H1 (cell line): ENCODE results near the gene SLC6A8. TPM values are rescaled to one million over a fixed set of nuclear protein-coding genes. Genes with fewer than 3 reads are reported as not detected.

Source experiments
- CTCF ChIA-PET: fragments of 300-600 bp; sonication (Branson Sonifier 250); formaldehyde crosslinking; loops from one replicate; lab custom pipeline; 2021; ENCODE audit not compliant: partially characterized antibody; lab: Charles Lee
- POLR2A ChIA-PET: fragments of 300-600 bp; sonication (Branson Sonifier 250); formaldehyde crosslinking; loops from one replicate; lab custom pipeline; 2021; ENCODE audit warnings: inconsistent platforms; ENCODE audit not compliant: partially characterized antibody; lab: Charles Lee
- DNase-seq, 2 experiments: peaks; one replicate each; pipeline versions ENCODE4 v3.0.0 to v3.0.0-alpha.2; 2010 to 2022; ENCODE audit warnings: low spot score in 2 of 2, low read depth in 1 of 2, mixed read lengths in 1 of 2
- FAIRE-seq: peaks from 2 replicates; lab custom pipeline; 2011; peaks lifted over from hg19 to GRCh38; lab: Jason Lieb, UNC
- H2AFZ ChIP-seq: 2 replicates; pipeline ENCODE4 v1.8.1; 2012; ENCODE audit warnings: low read length, inconsistent platforms
- H2AK5ac ChIP-seq: 2 replicates; pipeline ENCODE4 v1.6.1; 2013; ENCODE audit warnings: low read depth, low read length
- H2BK120ac ChIP-seq: replicated peaks from 2 replicates; pipeline ENCODE3; 2013; ENCODE audit warnings: low read depth, low read length, inconsistent platforms
- H2BK12ac ChIP-seq: 2 replicates; pipeline ENCODE4 v1.6.1; 2013; ENCODE audit warnings: low read depth, low read length
- H2BK15ac ChIP-seq: 2 replicates; pipeline ENCODE4 v1.6.1; 2013; ENCODE audit warnings: low read length
- H2BK20ac ChIP-seq: 2 replicates; pipeline ENCODE4 v1.6.1; 2013; ENCODE audit warnings: low read length
- H2BK5ac ChIP-seq: 2 replicates; pipeline ENCODE4 v1.6.1; 2013; ENCODE audit warnings: low read depth, low read length
- H3K14ac ChIP-seq: 2 replicates; pipeline ENCODE4 v1.6.1; 2013; ENCODE audit warnings: inconsistent platforms; ENCODE audit not compliant: insufficient read length
- H3K18ac ChIP-seq: 2 replicates; pipeline ENCODE4 v1.6.1; 2013; ENCODE audit warnings: low read length; ENCODE audit errors: extremely low read depth
- H3K23ac ChIP-seq: 2 replicates; pipeline ENCODE4 v1.6.1; 2013; ENCODE audit warnings: inconsistent platforms; ENCODE audit not compliant: insufficient read length
- H3K23me2 ChIP-seq: 2 replicates; pipeline ENCODE4 v1.6.1; 2013; ENCODE audit warnings: low read depth, low read length
- H3K27ac ChIP-seq: 2 replicates; pipeline ENCODE4 v1.6.1; 2011; ENCODE audit warnings: low read depth, low read length, inconsistent platforms
- H3K27me3 ChIP-seq, 4 experiments: replicated peaks in 1 of 4; 1 replicate in 1 of 4; 2 replicates in 3 of 4; pipeline versions ENCODE4 v1.6.1 to v1.8.1; 2011 to 2013; ENCODE audit warnings: low read length in 3 of 4, mild to moderate bottlenecking in 3 of 4, inconsistent platforms in 2 of 4, mixed read lengths in 2 of 4, moderate library complexity in 1 of 4; ENCODE audit not compliant: control insufficient read depth in 3 of 4, insufficient read depth in 3 of 4; ENCODE audit errors: extremely low read depth in 1 of 4
- H3K36me3 ChIP-seq, 4 experiments: 2 replicates each; pipeline versions ENCODE4 v1.6.1 to v1.8.1; 2011 to 2013; ENCODE audit warnings: mild to moderate bottlenecking in 4 of 4, low read length in 3 of 4, moderate library complexity in 2 of 4, control low read depth in 1 of 4, inconsistent platforms in 1 of 4; ENCODE audit not compliant: insufficient read depth in 4 of 4, control insufficient read depth in 2 of 4
- H3K4ac ChIP-seq: replicated peaks from 2 replicates; pipeline ENCODE3; 2013; ENCODE audit warnings: low read length, low read depth, mixed read lengths, inconsistent platforms; ENCODE audit not compliant: insufficient read length
- H3K4me1 ChIP-seq, 4 experiments: replicated peaks in 1 of 4; 1 replicate in 1 of 4; 2 replicates in 3 of 4; pipeline versions ENCODE4 v1.6.1 to v1.8.1; 2011 to 2013; ENCODE audit warnings: low read length in 3 of 4, inconsistent platforms in 2 of 4, mixed read lengths in 1 of 4; ENCODE audit not compliant: insufficient read depth in 4 of 4, control insufficient read depth in 3 of 4
- H3K4me2 ChIP-seq, 2 experiments: 2 replicates each; pipeline versions ENCODE4 v1.6.1 to v1.8.1; 2011 to 2013; ENCODE audit warnings: low read depth in 2 of 2, low read length in 2 of 2, control low read depth in 1 of 2, inconsistent platforms in 1 of 2, mild to moderate bottlenecking in 1 of 2; ENCODE audit not compliant: insufficient read depth in 1 of 2
- H3K4me3 ChIP-seq, 4 experiments: fragments of 200-600, 300-600 bp in 1 of 4; sonication (generic), shearing (Covaris generic), sonication (Bioruptor Twin) in 1 of 4; 2 replicates each; pipeline versions ENCODE4 v1.5.1 to v1.8.1; 2011 to 2016; ENCODE audit warnings: low read length in 4 of 4, low read depth in 3 of 4, control low read depth in 2 of 4, inconsistent platforms in 2 of 4, mild to moderate bottlenecking in 2 of 4, mixed read lengths in 1 of 4, moderate library complexity in 1 of 4; ENCODE audit not compliant: insufficient read depth in 2 of 4; ENCODE audit errors: extremely low read depth in 1 of 4
- H3K56ac ChIP-seq: replicated peaks from 2 replicates; pipeline ENCODE3; 2013; ENCODE audit warnings: low read depth, mild to moderate bottlenecking, mixed read lengths, low read length, inconsistent platforms; ENCODE audit not compliant: insufficient read length
- H3K79me1 ChIP-seq: 2 replicates; pipeline ENCODE4 v1.6.1; 2013; ENCODE audit warnings: low read depth, low read length, control low read depth
- H3K79me2 ChIP-seq, 2 experiments: 2 replicates each; pipeline versions ENCODE4 v1.6.1 to v1.8.1; 2012 to 2013; ENCODE audit warnings: low read length in 2 of 2, mild to moderate bottlenecking in 2 of 2, inconsistent platforms in 1 of 2; ENCODE audit not compliant: insufficient read depth in 2 of 2, control insufficient read depth in 1 of 2
- H3K9ac ChIP-seq, 4 experiments: replicated peaks in 1 of 4; 1 replicate in 1 of 4; 2 replicates in 3 of 4; pipeline versions ENCODE4 v1.6.1 to v1.8.1; 2011 to 2013; ENCODE audit warnings: low read depth in 3 of 4, low read length in 3 of 4, control low read depth in 2 of 4, mild to moderate bottlenecking in 2 of 4, moderate library complexity in 2 of 4, inconsistent platforms in 1 of 4; ENCODE audit errors: extremely low read depth in 1 of 4
- H3K9me3 ChIP-seq, 2 experiments: 2 replicates each; pipeline versions ENCODE4 v1.6.1 to v1.8.1; 2012 to 2013; ENCODE audit warnings: mild to moderate bottlenecking in 2 of 2, moderate library complexity in 2 of 2, control low read depth in 1 of 2, inconsistent platforms in 1 of 2, low read depth in 1 of 2, low read length in 1 of 2, mixed read lengths in 1 of 2; ENCODE audit not compliant: insufficient read depth in 2 of 2
- H4K20me1 ChIP-seq, 2 experiments: replicated peaks in 1 of 2; 2 replicates each; pipeline versions ENCODE3 to v1.8.1; 2011 to 2013; ENCODE audit warnings: inconsistent platforms in 2 of 2, low read length in 2 of 2, mild to moderate bottlenecking in 1 of 2; ENCODE audit not compliant: insufficient read depth in 2 of 2, control insufficient read depth in 1 of 2
- H4K5ac ChIP-seq: 2 replicates; pipeline ENCODE4 v1.6.1; 2013; ENCODE audit warnings: low read length, low read depth, mixed read lengths, inconsistent platforms; ENCODE audit not compliant: insufficient read length
- H4K8ac ChIP-seq: 2 replicates; pipeline ENCODE4 v1.8.0; 2013; ENCODE audit warnings: mild to moderate bottlenecking, moderate library complexity, low read length, inconsistent platforms; ENCODE audit not compliant: insufficient read depth; ENCODE audit errors: extremely low read depth
- H4K91ac ChIP-seq: replicated peaks from 2 replicates; pipeline ENCODE3; 2013; ENCODE audit warnings: low read length, mixed read lengths, inconsistent platforms; ENCODE audit not compliant: insufficient read length
- ATF3 ChIP-seq: IDR thresholded peaks from 2 replicates; pipeline ENCODE4 v1.6.1; 2011; ENCODE audit warnings: low read depth, mild to moderate bottlenecking, low read length; ENCODE audit not compliant: insufficient read depth
- CBX8 ChIP-seq: fragments of 300-800, 300-1000 bp; sonication (generic); IDR thresholded peaks from 2 replicates; pipeline ENCODE4 v1.7.1; 2016; ENCODE audit warnings: low read depth, low read length, borderline replicate concordance
- CREB1 ChIP-seq: IDR thresholded peaks from 2 replicates; pipeline ENCODE4 v1.6.1; 2012; ENCODE audit warnings: inconsistent platforms
- JUN ChIP-seq: IDR thresholded peaks from 2 replicates; pipeline ENCODE4 v1.6.1; 2011; ENCODE audit warnings: low read depth, mild to moderate bottlenecking, improper control_type of control experiment, low read length
- NANOG ChIP-seq: IDR thresholded peaks from 2 replicates; pipeline ENCODE4 v1.6.1; 2011; ENCODE audit warnings: low read length, low read depth, mild to moderate bottlenecking, inconsistent platforms; ENCODE audit not compliant: insufficient read depth, poor library complexity, severe bottlenecking
- PHF8 ChIP-seq: fragments of 200-600 bp; sonication (generic); conservative IDR thresholded peaks from 2 replicates; pipeline ENCODE4 v1.7.1; 2012; ENCODE audit warnings: low read depth, mild to moderate bottlenecking, inconsistent platforms, low read length, moderate library complexity
- RNF2 ChIP-seq: fragments of 200-900, 300-1000 bp; sonication (generic); IDR thresholded peaks from 2 replicates; pipeline ENCODE4 v1.7.1; 2016; ENCODE audit warnings: borderline replicate concordance, low read depth, mild to moderate bottlenecking, antibody characterized with exemption, low read length; ENCODE audit not compliant: poor library complexity, severe bottlenecking; ENCODE audit errors: missing control alignments
- SIN3A ChIP-seq, 2 experiments: IDR thresholded peaks in 1 of 2; conservative IDR thresholded peaks in 1 of 2; 2 replicates each; pipeline ENCODE4 v1.6.1; 2011 to 2012; ENCODE audit warnings: low read length in 2 of 2, improper control_type of control experiment in 1 of 2, low read depth in 1 of 2, mild to moderate bottlenecking in 1 of 2
- SUZ12 ChIP-seq: fragments of 200-600 bp; sonication (generic); IDR thresholded peaks from 2 replicates; pipeline ENCODE4 v1.6.1; 2012; ENCODE audit warnings: mild to moderate bottlenecking, inconsistent platforms, low read length, moderate library complexity, mixed read lengths
- TAF1 ChIP-seq: IDR thresholded peaks from 2 replicates; pipeline ENCODE4 v1.6.1; 2011; ENCODE audit warnings: mild to moderate bottlenecking, low read depth, low read length
- TAF7 ChIP-seq: optimal IDR thresholded peaks from 2 replicates; pipeline ENCODE3; 2011; ENCODE audit warnings: low read depth, mild to moderate bottlenecking, inconsistent platforms, low read length, moderate library complexity, borderline replicate concordance
- TBP ChIP-seq: IDR thresholded peaks from 2 replicates; pipeline ENCODE4 v1.6.1; 2011; ENCODE audit warnings: low read depth, low read length, improper control_type of control experiment
- WGBS, 2 experiments: shearing (Covaris generic) in 1 of 2; methylation state at CpG; one replicate each; pipeline versions ENCODE4 v1.1.6 to v1.1.7; 2013 to 2015; ENCODE audit warnings: low lambda C conversion rate in 2 of 2, mixed read lengths in 2 of 2, inconsistent platforms in 1 of 2, low coverage in 1 of 2, missing lambda C conversion rate in 1 of 2; ENCODE audit not compliant: insufficient replicate concordance in 2 of 2, insufficient coverage in 1 of 2, insufficient read length in 1 of 2; ENCODE audit errors: extremely low coverage in 1 of 2, missing lambda C conversion rate in 1 of 2; 5-methylcytosine and 5-hydroxymethylcytosine counted together
- polyA plus RNA-seq, 7 experiments: library from polyadenylated mRNA; depleted of rRNA in 3 of 7; stranded (reverse) in 5 of 7; unstranded in 2 of 7; fragments of >200 nt in 5 of 7; fragments of 200-250 nt in 2 of 7; gene quantifications; 1 replicate in 5 of 7; 2 replicates in 1 of 7; 4 replicates in 1 of 7; pipeline versions ENCODE4 v1.2.1 to v1.2.3, GENCODE V29; 2011 to 2013; ENCODE audit warnings: missing spikeins in 2 of 7, mixed read lengths in 2 of 7
- total RNA-seq: library from RNA; stranded (reverse); fragmentation: NEBNext Ultra II Directional; extraction: Animal tissue kit (Norgen Biotek cat#: 25700); gene quantifications from 2 replicates; pipeline ENCODE4 v1.2.1, GENCODE V29; 2021

SLC6A8 gene
- total and polyA plus RNA-seq, 2 of the 8 experiments (the other 6 are each of a cell fraction or from before 2014, with no cell fraction given), result 87.7 to 94.7 TPM

GRCh38 chrX:153694687-153695270 is 7.1 kb downstream of the SLC6A8 start:
- Histone ChIP-seq H2AFZ (no peak overlapping the region), H3K4ac (no peak overlapping the region), H3K9ac (no peak overlapping the region), H3K4me1 (peaks cover 0 to 7% (median 1%) of the 10 kb centered on the region in 4 experiments; a peak in 3 of 7 replicates), H2AK5ac (no peak overlapping the region), H3K36me3 (peaks cover 0 to 44% (median 12%) of the 10 kb centered on the region in 4 experiments; a peak in 5 of 8 replicates), H3K23ac (no peak overlapping the region), H3K56ac (no peak overlapping the region), H3K9me3 (no peaks in the 10 kb centered on the region), H3K18ac (no peak overlapping the region), H3K23me2 (no peaks in the 10 kb centered on the region), H2BK20ac (no peak overlapping the region), H3K14ac (no peak overlapping the region), H3K27me3 (no peaks in the 10 kb centered on the region), H2BK12ac (no peak overlapping the region), H2BK5ac (no peak overlapping the region), H4K20me1 (peaks cover 0 to 4% of the 10 kb centered on the region in 2 experiments), H3K4me3 (no peak overlapping the region), H3K79me2 (peaks cover 0 to 5% of the 10 kb centered on the region in 2 experiments; a peak in 2 of 4 replicates), H3K79me1 (no peaks in the 10 kb centered on the region; the same call in 1 of the 2 replicates), H3K4me2 (no peak overlapping the region), H2BK15ac (no peak overlapping the region), H4K91ac (no peak overlapping the region), H3K27ac (no peak overlapping the region), H2BK120ac (no peak overlapping the region), H4K8ac (no peak overlapping the region), H4K5ac (no peak overlapping the region)
- ChIA-PET POLR2A (interaction anchor here (1.3 to 1.9 kb wide), 2 partner anchors 9 to 10 kb away, joined by 4 to 5 read pairs; no protein-coding TSS in a partner anchor), CTCF (interaction anchor here (0.9 to 2.3 kb wide), 3 partner anchors 8 to 13 kb away, joined by 3 to 10 read pairs (median 3); partner anchors contain the start of gene SLC6A8)
- WGBS, 2 experiments, result no CpG with 5 or more reads among the region's 23 CpGs
- DNase-seq (no peak), FAIRE-seq (no peak)
- TF ChIP-seq TAF7 (no peak), SIN3A (conservative IDR thresholded peaks at IDR 0.05 in 1 of 2, IDR thresholded peaks at IDR 0.05 in 1 of 2; ENCODE audit: low read depth in 1 of 2, low read length in 2 of 2) (no peak), SUZ12 (no peak), CREB1 (no peak), CBX8 (no peak), RNF2 (no peak), TAF1 (no peak), TBP (no peak), ATF3 (no peak), JUN (no peak), NANOG (no peak), PHF8 (no peak)
